K562 (cell line): ENCODE results near the gene CMBL. TPM values are rescaled to one million over a fixed set of nuclear protein-coding genes. Genes with fewer than 3 reads are reported as not detected.

Experiments
- ARID1B ChIP-seq: fragments of 450-650 bp; IDR thresholded peaks from 2 replicates; pipeline ENCODE4 v1.6.1; 2016; ENCODE audit warnings: antibody characterized with exemption, mild to moderate bottlenecking, inconsistent platforms
- CSDE1 ChIP-seq, 2 experiments: fragments of 450-650 bp; IDR thresholded peaks; 2 replicates each; pipeline ENCODE4 v1.6.1; 2016; ENCODE audit warnings: mild to moderate bottlenecking in 1 of 2
- DEAF1 ChIP-seq: fragments of 450-650 bp; formaldehyde crosslinking; IDR thresholded peaks from 2 replicates; pipeline ENCODE4 v1.4.0; 2020; ENCODE audit warnings: mild to moderate bottlenecking, moderate library complexity
- ETS1 ChIP-seq: conservative IDR thresholded peaks from 2 replicates; pipeline ENCODE4 v1.6.1; 2011; ENCODE audit warnings: low read depth, mild to moderate bottlenecking, low read length; ENCODE audit not compliant: control insufficient read depth
- FOSL1 ChIP-seq: fragments of 200-800 bp; sonication (Bioruptor generic); conservative IDR thresholded peaks from 2 replicates; pipeline ENCODE4 v1.6.1; 2016; ENCODE audit warnings: missing genetic modification characterization, missing compliant biosample characterization
- GTF2F1 ChIP-seq: IDR thresholded peaks from 2 replicates; pipeline ENCODE4 v1.6.1; 2011; ENCODE audit warnings: low read depth, low read length, improper control_type of control experiment
- HSF4 ChIP-seq: fragments of 250-450 bp; sonication (Bioruptor Pico); IDR thresholded peaks from 2 replicates; pipeline ENCODE4 v2.1.2; 2022; ENCODE audit warnings: mild to moderate bottlenecking, moderate library complexity, borderline replicate concordance
- KLF13 ChIP-seq: fragments of 450-650 bp; IDR thresholded peaks from 2 replicates; pipeline ENCODE4 v1.6.1; 2016; ENCODE audit warnings: missing genetic modification characterization, low read depth, mild to moderate bottlenecking, missing compliant biosample characterization, moderate library complexity, borderline replicate concordance
- NR2C2 ChIP-seq, 2 experiments: fragments of 200-800 bp in 1 of 2; sonication (Bioruptor generic) in 1 of 2; sonication (generic) in 1 of 2; formaldehyde crosslinking in 1 of 2; IDR thresholded peaks; 2 replicates each; pipeline versions ENCODE4 v1.6.1 to v1.8.0; 2016 to 2022; ENCODE audit warnings: mild to moderate bottlenecking in 1 of 2, missing compliant biosample characterization in 1 of 2, missing genetic modification characterization in 1 of 2, missing genetic modification reagents in 1 of 2
- POLR2AphosphoS5 ChIP-seq: IDR thresholded peaks from 2 replicates; pipeline ENCODE4 v1.6.1; 2011; ENCODE audit warnings: mild to moderate bottlenecking, low read depth, low read length, moderate library complexity; ENCODE audit not compliant: control insufficient read depth, insufficient read depth
- REST ChIP-seq, 2 experiments: fragments of 450-650 bp; formaldehyde crosslinking in 1 of 2; IDR thresholded peaks; 2 replicates each; pipeline versions ENCODE4 v1.4.0 to v1.6.1; 2014 to 2020; ENCODE audit warnings: mild to moderate bottlenecking in 2 of 2, borderline replicate concordance in 1 of 2, low read depth in 1 of 2
- SMAD2 ChIP-seq: fragments of 150-350 bp; IDR thresholded peaks from 2 replicates; pipeline ENCODE4 v1.6.1; 2014; ENCODE audit warnings: low read depth, mild to moderate bottlenecking, low read length
- TSC22D4 ChIP-seq: fragments of 450-650 bp; IDR thresholded peaks from 2 replicates; pipeline ENCODE4 v1.6.1; 2016; ENCODE audit warnings: missing genetic modification characterization, missing biosample characterization, control low read depth
- ZBED1 ChIP-seq: IDR thresholded peaks from 2 replicates; pipeline ENCODE4 v1.6.1; 2014
- ZNF134 ChIP-seq: fragments of 250-450 bp; sonication (Bioruptor Pico); conservative IDR thresholded peaks from 2 replicates; pipeline ENCODE4 v1.4.0; 2020
- ZNF76 ChIP-seq: fragments of 250-450 bp; sonication (Bioruptor Pico); IDR thresholded peaks from 2 replicates; pipeline ENCODE4 v1.4.0; 2020; ENCODE audit warnings: mild to moderate bottlenecking, moderate library complexity, borderline replicate concordance
- polyA plus RNA-seq, 8 experiments: library from polyadenylated mRNA; depleted of rRNA in 4 of 8; stranded (reverse) in 5 of 8; unstranded in 3 of 8; fragments of >200 nt; fragmentation: Nextera tagmentation in 2 of 8; fragmentation: Illumina TruSeq in 1 of 8; extraction: Ambion mirVana in 2 of 8; extraction: Trizol in 1 of 8; gene quantifications; 2 replicates each; pipeline versions ENCODE4 v1.2.1 to v1.2.3, GENCODE V29; 2011 to 2014; ENCODE audit warnings: inconsistent platforms in 1 of 8, missing spikeins in 1 of 8
- total RNA-seq, 7 experiments: library from RNA; depleted of rRNA in 6 of 7; stranded (reverse); fragments of >200 nt in 6 of 7; fragmentation: Illumina TruSeq in 2 of 7; extraction: Trizol in 2 of 7; gene quantifications; 2 replicates each; pipeline versions ENCODE4 v1.2.1 to v1.2.3, GENCODE V29; 2011 to 2021; ENCODE audit warnings: low replicate concordance in 1 of 7

Gene CMBL
- total and polyA plus RNA-seq, 9 of the 15 experiments (the other 6 are each of a cell fraction or from before 2014, with no cell fraction given): 22.6 to 192 (median 71.1) TPM

GRCh38 chr5:10262121-10262774 is 45.5 kb downstream of the CMBL start (continued):
- TF ChIP-seq TSC22D4 (no peak), ETS1 (no peak), NR2C2 (CRISPR knock-in tag; IDR thresholded peaks at IDR 0.05) (no peak), NR2C2 (tag; IDR thresholded peaks at IDR 0.05) (no peak), GTF2F1 (no peak), POLR2AphosphoS5 (peak; percentile 50; the same call in 1 of the 2 replicates), ZBED1 (peak; percentile 86; the same call in 1 of the 2 replicates), SMAD2 (no peak), REST (IDR thresholded peaks at IDR 0.05; ENCODE audit: borderline replicate concordance) (no peak), REST (CRISPR knock-in tag; IDR thresholded peaks at IDR 0.05; ENCODE audit: low read depth) (no peak), ZNF134 (CRISPR knock-in tag) (no peak), CSDE1 (IDR thresholded peaks at IDR 0.05) (no peak), FOSL1 (tag) (peak; percentile 65), DEAF1 (no peak), ZNF76 (CRISPR knock-in tag) (no peak), KLF13 (tag) (no peak), HSF4 (CRISPR knock-in tag) (no peak), ARID1B (peak; percentile 48)
